Cardiac muscle cell (in vitro differentiated cells and primary cell): ENCODE data around the gene PRKCZ. TPM values are rescaled to one million over a fixed set of nuclear protein-coding genes. Genes with fewer than 3 reads are reported as not detected.

Experiments used
- DNase-seq, 2 donors: peaks; one replicate each; pipeline versions ENCODE4 v3.0.0 to v3.0.0-alpha.2; 2010 to 2017; ENCODE audit warnings: low read depth in 1 of 2, low spot score in 1 of 2
- H3K27ac ChIP-seq: fragments of 200-600 bp; sonication (generic); 2 replicates; pipeline ENCODE4 v1.5.1; 2016
- H3K27me3 ChIP-seq: fragments of 200-600 bp; sonication (generic); 2 replicates; pipeline ENCODE4 v1.6.0; 2016; ENCODE audit warnings: control low read depth
- H3K36me3 ChIP-seq: fragments of 200-600 bp; sonication (generic); 2 replicates; pipeline ENCODE4 v1.5.1; 2016; ENCODE audit warnings: control low read depth
- H3K4me1 ChIP-seq: fragments of 200-600 bp; sonication (generic); 2 replicates; pipeline ENCODE4 v1.8.1; 2017; ENCODE audit warnings: low read depth, mild to moderate bottlenecking, mixed run types
- H3K4me3 ChIP-seq: fragments of 200-600 bp; sonication (generic); 2 replicates; pipeline ENCODE4 v1.5.1; 2016; ENCODE audit warnings: mild to moderate bottlenecking
- H3K9me3 ChIP-seq: fragments of 200-600 bp; sonication (generic); 2 replicates; pipeline ENCODE4 v1.5.1; 2017; ENCODE audit warnings: low read depth, mild to moderate bottlenecking, control low read depth
- CTCF ChIP-seq: IDR thresholded peaks from 2 replicates; pipeline ENCODE4 v1.5.1; 2012; ENCODE audit warnings: low read depth, mild to moderate bottlenecking, low read length
- polyA plus RNA-seq: library from polyadenylated mRNA; unstranded; fragments of >200 nt; fragmentation: Nextera tagmentation; extraction: Ambion mirVana; gene quantifications from 2 replicates; pipeline ENCODE4 v1.2.1, GENCODE V29; 2016
- total RNA-seq: library from RNA; depleted of rRNA; stranded (reverse); fragments of >200 nt; gene quantifications from 2 replicates; pipeline ENCODE4 v1.2.3, GENCODE V29; 2016

The PRKCZ gene
- total and polyA plus RNA-seq, 2 experiments from 2014 or later: 44.6 to 50.9 TPM

- H3K36me3 ChIP-seq: peaks cover 4% of the 10 kb centered on the region
- no peak for TF ChIP-seq CTCF
- no peak for DNase-seq
- H3K4me1 ChIP-seq: no peaks in the 10 kb centered on the region
- H3K27me3 ChIP-seq: no peaks in the 10 kb centered on the region
- no peak overlapping the region for H3K4me3 ChIP-seq
- H3K27ac ChIP-seq: no peak overlapping the region
- no peaks in the 10 kb centered on the region for H3K9me3 ChIP-seq
Measured at GRCh38 chr1:2180297-2181245, 130.4 kb downstream of the PRKCZ start.

- H3K36me3 ChIP-seq: peaks cover 8% of the 10 kb centered on the region
- no peaks in the 10 kb centered on the region for H3K27me3 ChIP-seq
- H3K4me1 ChIP-seq: no peaks in the 10 kb centered on the region
- no peaks in the 10 kb centered on the region for H3K9me3 ChIP-seq
- H3K4me3 ChIP-seq: no peak overlapping the region
- no peak overlapping the region for H3K27ac ChIP-seq
- no peak for TF ChIP-seq CTCF
- DNase-seq: no peak
Measured at GRCh38 chr1:2181271-2181670, 131.1 kb downstream of the PRKCZ start.

GRCh38 chr1:2181752-2182151 lies 131.5 kb downstream of the PRKCZ start:
- Histone ChIP-seq H3K9me3 (no peaks in the 10 kb centered on the region), H3K36me3 (peaks cover 8% of the 10 kb centered on the region), H3K27me3 (no peaks in the 10 kb centered on the region), H3K4me1 (no peaks in the 10 kb centered on the region), H3K27ac (no peak overlapping the region), H3K4me3 (no peak overlapping the region)
- no peak for TF ChIP-seq CTCF
- no peak for DNase-seq

- no peak for DNase-seq
- no peak for TF ChIP-seq CTCF
- peaks cover 8% of the 10 kb centered on the region for H3K36me3 ChIP-seq
Measured at GRCh38 chr1:2182376-2182775, 132.2 kb downstream of the PRKCZ start.

GRCh38 chr1:2183937-2184334 lies 133.7 kb downstream of the PRKCZ start:
- Histone ChIP-seq H3K27me3 (no peaks in the 10 kb centered on the region), H3K36me3 (peaks cover 8% of the 10 kb centered on the region), H3K4me3 (no peak overlapping the region), H3K9me3 (no peaks in the 10 kb centered on the region), H3K27ac (no peak overlapping the region), H3K4me1 (no peaks in the 10 kb centered on the region)
- DNase-seq: no peak
- TF ChIP-seq CTCF: no peak

More at GRCh38 chr1:2182376-2182775, 132.2 kb downstream of the PRKCZ start:
- H3K27me3 ChIP-seq: no peaks in the 10 kb centered on the region
- H3K27ac ChIP-seq: no peak overlapping the region
- no peaks in the 10 kb centered on the region for H3K4me1 ChIP-seq
- no peaks in the 10 kb centered on the region for H3K9me3 ChIP-seq
- H3K4me3 ChIP-seq: no peak overlapping the region
